Esophagus squamous epithelium (tissue), 4 donors: ENCODE measurements around the gene TMCO6.

ENCODE experiments used
- CTCF ChIP-seq, 6 experiments: fragments of 450-650 bp in 4 of 6; fragments of 200-600 bp in 2 of 6; sonication (generic) in 2 of 6; IDR thresholded peaks; one replicate each; pipeline ENCODE4 v1.5.1; 2016 to 2019; ENCODE audit warnings: antibody characterized with exemption in 6 of 6, mild to moderate bottlenecking in 4 of 6, moderate library complexity in 4 of 6
- POLR2A ChIP-seq, 4 donors: fragments of 450-650 bp; IDR thresholded peaks; one replicate each; pipeline ENCODE4 v1.6.1; 2017; ENCODE audit warnings: antibody characterized with exemption in 4 of 4, mild to moderate bottlenecking in 4 of 4, moderate library complexity in 3 of 4

DNA sequence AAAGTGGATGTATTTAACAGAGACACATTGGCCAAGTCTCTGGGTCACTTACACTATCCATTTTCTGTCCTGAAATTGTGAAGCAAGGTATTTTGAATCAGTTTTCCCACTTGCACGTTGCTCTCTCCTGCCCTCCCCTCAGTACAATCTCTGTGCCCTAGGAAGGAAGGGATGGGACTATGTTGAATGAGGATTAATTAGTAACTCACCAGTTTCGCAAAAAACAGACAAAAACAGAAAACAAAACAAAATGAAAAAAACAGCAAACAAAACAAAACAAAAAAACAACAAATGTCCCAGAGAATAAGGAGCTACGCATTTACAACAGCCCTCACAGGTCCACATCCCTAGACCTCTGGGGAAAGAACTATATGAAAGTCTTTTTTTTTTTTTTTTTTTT lies 5.1 kb upstream of the TMCO6 start:
- TF ChIP-seq CTCF (IDR thresholded peaks at IDR 0.05) = no peak
- no peak for TF ChIP-seq POLR2A (IDR thresholded peaks at IDR 0.05)
